GM19238 (cell line): ENCODE measurements around the gene SLC44A5.
"Not testable (repeated sequence)": the region's sequence is repeated elsewhere in the genome, so short reads cannot be mapped to it uniquely, and the experiment has no call there.

ENCODE experiments used
- DNase-seq: peaks from one replicate; pipeline ENCODE4 v3.0.0; 2011; ENCODE audit warnings: low spot score; ENCODE audit not compliant: insufficient read length

Gene SLC44A5

DNA sequence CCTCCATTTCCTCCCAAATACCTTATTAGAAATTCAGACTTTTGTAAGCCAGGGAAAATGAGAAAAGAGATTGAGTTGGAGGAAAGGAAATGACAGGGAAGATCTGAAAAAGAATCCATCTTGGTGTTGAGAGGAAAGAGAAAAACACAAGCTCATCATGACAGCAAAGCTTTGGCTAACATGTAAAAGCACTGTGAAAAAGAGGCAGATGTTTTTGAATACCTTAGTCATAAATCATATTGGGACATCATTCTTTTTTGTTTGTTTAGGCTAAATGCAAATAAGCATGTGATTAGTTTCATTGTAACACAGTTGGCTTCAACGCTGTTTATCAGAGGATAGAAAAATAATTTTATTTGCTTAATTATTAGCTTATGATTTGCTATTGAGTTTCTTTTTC, 412.2 kb downstream of the SLC44A5 start:
- no peak for DNase-seq

DNA sequence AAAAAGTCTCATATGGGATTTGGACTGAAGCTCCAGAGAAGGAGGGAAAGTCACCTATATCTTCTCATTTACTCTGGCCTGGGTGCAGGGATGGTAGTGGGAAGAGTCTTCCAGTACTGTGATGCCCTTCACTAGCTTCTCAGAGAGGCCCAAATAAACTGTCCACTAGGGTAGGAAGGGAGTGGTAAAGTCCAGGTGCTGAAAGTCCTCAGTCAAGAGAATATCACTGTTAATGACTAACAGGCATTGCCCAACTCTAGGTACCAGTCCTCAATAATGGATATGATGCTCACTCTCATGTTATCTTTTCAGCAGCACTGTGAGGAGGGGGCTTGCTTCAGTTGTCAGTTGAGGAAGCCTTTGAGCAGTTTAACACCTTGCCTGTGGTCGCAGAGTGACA, 412.8 kb downstream of the SLC44A5 start:
- DNase-seq: no peak

DNA sequence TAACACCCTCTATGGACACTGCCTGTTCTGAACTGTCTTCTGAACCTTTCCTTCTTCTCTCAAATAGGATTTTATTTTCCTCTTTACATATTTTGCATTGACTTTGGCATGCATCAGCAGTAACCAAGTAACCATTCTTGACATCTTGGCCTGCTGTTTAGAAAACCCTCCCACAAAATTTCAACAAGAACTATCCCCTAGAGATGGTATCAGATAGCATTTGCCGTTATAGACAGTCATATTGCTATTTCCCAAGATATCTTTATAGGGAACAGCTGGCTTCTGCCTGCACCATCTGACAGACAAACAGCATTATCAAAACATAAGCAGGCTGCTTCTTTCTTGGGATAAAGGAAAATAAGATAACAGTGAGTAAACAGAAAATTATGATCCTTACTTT, 422.0 kb downstream of the SLC44A5 start:
- no peak for DNase-seq

DNA sequence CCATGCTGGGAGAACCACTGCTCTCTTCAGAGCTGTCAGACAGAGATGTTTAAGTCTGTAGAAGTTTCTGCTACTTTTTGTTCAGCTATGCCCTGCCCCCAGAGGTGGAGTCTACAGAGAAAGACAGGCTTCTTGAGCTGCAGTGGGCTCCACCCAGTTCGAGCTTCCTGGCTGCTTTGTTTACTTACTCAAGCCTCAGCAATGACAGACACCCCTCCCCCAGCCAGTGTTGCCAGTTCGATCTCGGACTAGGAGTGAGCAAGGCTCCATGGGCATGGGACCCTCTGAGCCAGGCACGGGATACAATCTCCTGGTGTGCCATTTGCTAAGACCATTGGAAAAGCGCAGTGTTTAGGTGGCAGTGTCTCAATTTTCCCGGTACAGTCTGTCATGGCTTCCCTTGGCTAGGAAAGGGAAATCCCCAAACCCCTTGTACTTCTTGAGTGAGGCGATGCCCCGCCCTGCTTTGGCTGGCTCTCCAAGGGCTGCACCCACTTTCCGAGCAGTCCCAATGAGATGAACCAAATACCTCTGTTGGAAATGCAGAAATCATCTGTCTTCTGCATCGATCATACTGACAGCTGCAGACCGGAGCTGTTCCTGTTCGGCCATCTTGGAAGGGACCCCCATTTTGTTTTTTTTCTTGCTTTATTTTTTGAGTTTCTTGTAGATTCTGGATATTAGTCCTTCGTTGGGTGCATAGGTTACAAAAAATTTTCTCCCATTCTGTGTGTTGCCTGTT, 429.5 kb downstream of the SLC44A5 start:
- not testable (repeated sequence) for DNase-seq

DNA sequence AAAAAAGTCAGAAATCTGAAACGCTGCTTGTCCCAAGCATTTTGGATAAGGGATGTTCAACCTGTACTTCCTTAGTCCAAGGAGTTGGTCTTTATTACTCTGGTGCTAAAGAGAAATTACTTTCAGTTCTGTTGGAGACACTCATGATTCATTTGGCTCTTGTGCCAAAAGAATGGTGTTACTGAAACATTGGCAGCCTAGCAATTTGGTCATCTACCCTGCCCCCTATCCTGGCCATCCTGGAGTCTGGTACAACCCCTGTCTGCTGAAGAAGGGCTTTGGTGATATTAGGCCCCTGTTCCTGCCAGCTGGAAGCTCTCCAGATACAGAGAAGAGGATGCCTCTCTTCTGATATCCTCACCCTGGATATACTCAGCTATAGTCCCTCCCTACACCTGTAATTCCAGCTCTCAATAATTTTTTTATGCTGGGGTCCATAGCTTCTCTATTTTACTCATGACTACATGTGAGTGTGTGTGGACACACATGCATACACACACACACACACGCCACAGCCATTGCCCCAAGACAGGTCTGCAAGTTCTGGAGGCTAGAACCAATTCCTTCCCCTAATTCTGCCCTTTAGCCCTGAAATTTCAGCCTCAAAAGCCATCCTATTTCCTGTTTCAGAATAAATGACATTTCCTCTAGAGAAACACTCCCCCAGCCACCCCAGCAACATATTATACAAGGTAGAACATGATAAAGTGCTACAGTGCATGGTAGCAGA, 436.7 kb downstream of the SLC44A5 start:
- no peak for DNase-seq

DNA sequence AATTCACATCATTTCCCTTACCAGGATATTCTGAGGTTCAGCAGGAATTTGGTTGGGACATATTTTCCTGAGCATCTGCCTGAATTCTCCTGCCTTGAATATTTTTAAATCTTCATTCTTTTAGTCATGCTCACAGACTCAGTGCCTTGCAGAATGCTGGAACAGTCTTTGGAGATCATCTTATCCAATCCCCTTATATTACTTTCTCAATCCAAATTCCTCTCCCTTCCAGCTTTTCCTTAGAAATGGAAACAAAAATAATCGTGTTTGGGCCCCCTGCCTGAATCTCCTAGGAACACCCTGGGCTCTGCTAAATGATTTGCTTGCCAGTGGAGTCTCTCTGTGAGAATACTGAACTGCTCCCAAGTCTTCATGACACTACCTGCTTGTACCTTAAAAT, 438.4 kb downstream of the SLC44A5 start:
- no peak for DNase-seq

DNA sequence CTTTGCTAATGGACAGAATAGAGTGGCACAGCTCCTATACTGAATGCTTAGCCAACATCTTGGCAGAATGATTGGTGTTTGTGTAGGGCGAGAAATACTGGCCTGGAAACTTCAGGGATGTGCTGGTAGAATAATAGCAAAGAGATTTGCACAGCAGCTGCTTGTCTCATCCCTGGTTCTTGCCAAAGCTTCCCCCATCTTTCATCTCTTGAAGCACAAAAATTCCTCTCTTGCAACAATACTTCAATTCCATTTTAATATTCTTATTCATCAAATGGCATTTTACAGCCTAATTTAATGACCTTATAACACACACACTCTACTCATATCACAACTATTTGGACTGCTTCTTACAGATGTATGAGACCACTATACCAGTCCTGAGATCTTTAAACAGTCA, 439.0 kb downstream of the SLC44A5 start:
- no peak for DNase-seq

DNA sequence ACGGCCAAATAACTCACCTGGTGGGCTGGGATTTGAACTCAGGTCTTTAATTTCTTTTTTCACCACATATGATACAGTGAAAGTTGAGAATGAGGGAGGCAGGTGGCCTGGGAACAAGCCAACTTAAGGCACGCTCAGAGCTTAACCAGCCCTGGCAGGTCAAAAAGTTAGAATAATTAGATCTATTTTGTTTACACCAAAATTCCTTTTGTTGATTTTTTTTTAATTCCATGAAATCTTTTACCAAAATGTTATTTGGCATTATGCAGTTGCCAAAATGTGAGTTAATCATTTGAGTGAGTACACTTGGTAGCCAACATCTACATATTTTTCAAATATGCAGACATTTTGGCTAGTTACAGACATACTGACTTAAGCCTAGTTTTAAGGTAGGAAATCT, 439.9 kb downstream of the SLC44A5 start:
- no peak for DNase-seq

DNA sequence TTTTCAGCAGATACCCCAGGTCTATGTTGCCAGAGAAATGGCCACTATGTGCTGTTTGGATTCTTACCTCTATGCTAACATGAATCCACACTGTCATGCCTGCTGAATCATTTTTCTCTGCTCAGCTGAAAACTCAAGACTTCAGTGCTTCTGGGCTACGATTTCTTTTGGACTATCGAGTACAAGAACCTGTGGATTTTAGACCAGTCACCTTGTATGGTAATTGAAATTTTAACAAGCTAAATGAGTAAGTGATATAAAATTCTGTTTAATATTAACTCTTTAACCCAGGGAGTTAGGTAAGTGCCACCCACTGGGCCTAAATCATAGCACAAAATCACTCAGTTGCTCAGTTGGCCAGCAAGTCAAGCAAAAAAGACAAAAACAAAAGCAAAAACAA, 440.9 kb downstream of the SLC44A5 start:
- no peak for DNase-seq

DNA sequence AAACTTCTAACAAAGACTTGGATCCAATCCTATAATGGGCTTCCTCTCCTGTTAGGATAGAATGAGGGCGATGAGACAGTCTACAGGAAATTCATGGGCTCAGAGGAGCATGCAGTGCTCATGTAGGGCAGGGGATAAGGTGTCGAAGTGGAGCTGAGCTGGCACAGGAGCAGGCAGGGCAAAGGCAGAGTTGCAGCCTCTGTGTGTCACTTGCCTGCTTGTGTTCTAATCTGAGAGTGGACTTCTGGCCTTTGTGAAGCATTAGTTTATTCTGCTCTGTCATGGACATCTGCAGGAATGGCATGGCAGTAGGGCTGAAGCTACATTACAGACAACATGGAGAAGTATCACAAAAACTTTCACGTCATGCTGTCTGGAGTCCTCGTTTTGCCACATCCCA, 444.1 kb downstream of the SLC44A5 start:
- DNase-seq: no peak

DNA sequence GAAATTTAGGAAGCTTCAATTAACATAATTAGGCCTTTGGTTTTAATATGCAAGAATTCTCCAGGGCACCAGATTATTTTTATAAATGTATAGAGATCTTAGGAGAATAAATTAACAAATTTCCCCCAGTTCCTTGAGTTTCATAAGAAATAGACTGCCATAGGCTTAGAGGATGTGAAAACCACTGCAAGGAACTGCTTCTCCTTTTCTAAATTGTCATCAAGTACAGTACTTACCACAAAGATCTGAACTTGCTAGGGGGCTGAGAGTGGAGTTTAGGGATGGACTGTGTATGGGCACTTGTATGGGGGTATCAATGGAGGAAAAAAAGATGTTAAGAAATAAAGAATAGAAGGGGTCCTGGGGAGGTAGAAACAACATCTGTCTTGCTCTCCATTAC, 445.6 kb downstream of the SLC44A5 start:
- no peak for DNase-seq

DNA sequence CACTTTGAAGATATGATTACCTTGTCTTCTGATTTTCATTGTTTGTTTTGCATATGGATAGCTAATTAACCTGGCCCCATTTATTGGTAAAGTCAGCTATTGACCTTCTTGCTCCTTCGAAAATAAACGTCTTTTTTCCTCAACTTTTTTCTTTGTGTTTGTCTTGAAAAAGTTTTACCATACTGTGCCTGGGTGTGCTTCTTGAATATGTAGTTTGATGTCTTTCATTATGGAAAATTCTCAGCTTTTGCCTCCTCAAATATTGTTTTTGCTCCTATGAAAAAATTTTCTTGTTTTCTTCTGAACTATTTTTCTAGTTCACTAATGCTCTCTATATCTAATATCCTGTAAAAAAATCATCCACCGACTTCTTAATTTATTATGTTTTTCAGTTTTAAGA, 451.8 kb downstream of the SLC44A5 start:
- no peak for DNase-seq
